Heart left ventricle (tissue), 16 donors: Measurements from ENCODE around the gene PRDX6. TPM values are rescaled to one million over a fixed set of nuclear protein-coding genes. Genes with fewer than 3 reads are reported as not detected.

Experiments
- ATAC-seq, 4 donors: fragments of 200-7000 bp; cut with Tn5 transposase; one replicate each; pipeline ENCODE4 v1.9.1; 2020 to 2022; ENCODE audit warnings: moderate library complexity in 4 of 4, mild to moderate bottlenecking in 3 of 4, moderate number of reproducible peaks in 1 of 4
- DNase-seq, 5 donors: peaks; one replicate each; pipeline ENCODE4 v3.0.0-alpha.2; 2020
- H3K27ac ChIP-seq, 12 donors: fragments of 200-600 bp; sonication (generic) in 4 of 12; one replicate each; pipeline versions ENCODE4 v1.5.0 to v1.8.0; 2016 to 2022; ENCODE audit warnings: mild to moderate bottlenecking in 2 of 12
- H3K27me3 ChIP-seq, 9 donors: fragments of 200-600 bp; sonication (generic) in 2 of 9; one replicate each; pipeline versions ENCODE4 v1.5.1 to v1.8.0; 2016 to 2022; ENCODE audit warnings: mild to moderate bottlenecking in 3 of 9
- H3K36me3 ChIP-seq, 9 donors: fragments of 200-600 bp; sonication (generic) in 2 of 9; one replicate each; pipeline versions ENCODE4 v1.5.0 to v1.8.0; 2018 to 2022; ENCODE audit warnings: mild to moderate bottlenecking in 2 of 9
- H3K4me1 ChIP-seq, 12 donors: fragments of 200-600 bp; sonication (generic) in 4 of 12; one replicate each; pipeline versions ENCODE4 v1.5.0 to v1.8.0; 2016 to 2022; ENCODE audit warnings: mild to moderate bottlenecking in 3 of 12
- H3K4me3 ChIP-seq, 12 donors: fragments of 200-600 bp; sonication (generic) in 4 of 12; one replicate each; pipeline versions ENCODE4 v1.5.0 to v1.8.0; 2017 to 2022; ENCODE audit warnings: mild to moderate bottlenecking in 9 of 12, moderate library complexity in 4 of 12
- H3K9me3 ChIP-seq, 12 donors: fragments of 200-600 bp; sonication (generic) in 4 of 12; one replicate each; pipeline versions ENCODE4 v1.5.0 to v1.8.0; 2016 to 2022; ENCODE audit warnings: mild to moderate bottlenecking in 1 of 12
- CTCF ChIP-seq, 12 donors: fragments of 200-600 bp; sonication (generic) in 4 of 12; IDR thresholded peaks; one replicate each; pipeline versions ENCODE4 v1.5.0 to v1.8.0; 2018 to 2022; ENCODE audit warnings: antibody characterized with exemption in 12 of 12, mild to moderate bottlenecking in 5 of 12
- POLR2A ChIP-seq, 2 donors: fragments of 450-650 bp; IDR thresholded peaks; one replicate each; pipeline ENCODE4 v1.6.1; 2017; ENCODE audit warnings: antibody characterized with exemption in 2 of 2, mild to moderate bottlenecking in 2 of 2, moderate library complexity in 2 of 2
- WGBS, 4 donors: extraction: QIAGEN DNeasy Blood & Tissue Kit in 2 of 4; methylation state at CpG; one replicate each; pipeline versions ENCODE4 v1.1.5 to v1.1.7; 2013 to 2018; 5-methylcytosine and 5-hydroxymethylcytosine counted together
- intact Hi-C, 10 donors: fragments of 100-400 bp; cut with DNase I; formaldehyde crosslinking; loops; one replicate each; pipeline versions ENCODE4 v1.11.1 to v1.14.2; 2022
- long read RNA-seq, 3 donors: library from polyadenylated mRNA; unstranded; transcript quantifications; one replicate each; pipeline ENCODE4 v2.0.0, GENCODE V29; 2020 to 2021
- polyA plus RNA-seq, 2 donors: library from polyadenylated mRNA; stranded (reverse); fragments of 200-250 nt; gene quantifications; one replicate each; pipeline ENCODE4 v1.2.3, GENCODE V29; 2013
- total RNA-seq, 9 donors: library from RNA; depleted of rRNA in 2 of 9; stranded (reverse); fragments of >200 nt in 2 of 9; fragmentation: NEBNext Ultra II Directional in 3 of 9; extraction: Animal tissue kit (Norgen Biotek cat#: 25700) in 3 of 9; gene quantifications; one replicate each; pipeline versions ENCODE4 v1.1.0 to v1.2.4, GENCODE V29; 2016 to 2023
- donor health status: ischemic (EF 13 %, LVEDD 7.1; RV severe dilation, severe dysfunction).
- donor health status: healthy with polysubstance abuse.
- donor health status: DM: no; HTN: yes; CAD: no.
- donor health status: DM: no; HTN: no; CAD: no.
- donor health status: ischemic (EF 25% LVEDD 6.9; RV normal size, moderate dysfunction).
- donor health status: ischemic (EF 25% LVEDD 5.7; RV mildly dilated, moderate dysfunction).
- donor health status: healthy.
- donor health status: DM: yes; HTN: yes; CAD: no.
- donor health status: ischemic (EF 35%, LVEDD 5.7; RV mildly dilated, moderate dysfunction).
- donor health status: nonischemic (EF 11% LVEDD 7.7; RV severe dilation, severe dysfunction).
- donor health status: DM: yes; HTN: yes; CAD: no.
- donor health status: PGD.
- donor health status: ischemic (EF 29% LVEDD 5.4; RV normal size, mild dysfunction).
- donor health status: nonischemic (EF 23%, LVEDD 6.1; RV moderate dilation, normal function).

PRDX6 gene
- 100 to 1,000 TPM; 237 to 522 (median 405) TPM for total RNA-seq
- polyA plus RNA-seq: 100 to 1,000 TPM; 452 to 635 TPM
- long read RNA-seq, donor 1, transcript PRDX6-201 (5 exons, 1,751 nt): major isoform, 479 of 529 reads
- long read RNA-seq, donor 1, transcript PRDX6-203 (4 exons, 859 nt): minor isoform, 9 of 529 reads
- long read RNA-seq, donor 1, partial matches to known transcripts: 12 of 529 reads
- long read RNA-seq, donor 1, other reads (novel, unspliced or antisense): 29 of 529 reads
- long read RNA-seq, donor 2, transcript PRDX6-201 (5 exons, 1,751 nt): major isoform, 1,226 of 1,321 reads
- long read RNA-seq, donor 2, transcript PRDX6-203 (4 exons, 859 nt): minor isoform, 17 of 1,321 reads
- long read RNA-seq, donor 2, partial matches to known transcripts: 21 of 1,321 reads
- long read RNA-seq, donor 2, other reads (novel, unspliced or antisense): 57 of 1,321 reads
- long read RNA-seq, donor 3, transcript PRDX6-201 (5 exons, 1,751 nt): major isoform, 389 of 416 reads
- long read RNA-seq, donor 3, partial matches to known transcripts: 8 of 416 reads
- long read RNA-seq, donor 3, other reads (novel, unspliced or antisense): 15 of 416 reads

GRCh38 chr1:173477286-173478093, at the start of gene PRDX6:
PRDX6 (plus strand) TSS chr1:173477335; CDS start chr1:173477398, 63 bp downstream.
- H3K9me3 ChIP-seq: no peaks in the 10 kb centered on the region
- 0% methylated on average over 1 to 69 of the region's 69 CpGs for WGBS, 4 donors
- ATAC-seq: peak; percentile 38 to 83 (median 63)
- peak in 4 of 5 donors; percentile 63 to 92 (median 91) for DNase-seq
- no peaks in the 10 kb centered on the region for H3K27me3 ChIP-seq
- TF ChIP-seq CTCF (IDR thresholded peaks at IDR 0.05): no peak
- TF ChIP-seq POLR2A (IDR thresholded peaks at IDR 0.05): peak in 1 of 2 donors; percentile 75
- H3K27ac ChIP-seq: peak within 1 kb of the TSS; percentile 93 to 99 (median 98)
- peak within 1 kb of the TSS; percentile 70 to 96 (median 86) for H3K4me3 ChIP-seq
- peaks cover 0 to 32% (median 23%) of the 10 kb centered on the region in 9 donors for H3K36me3 ChIP-seq
- H3K4me1 ChIP-seq: peaks cover 0 to 61% (median 50%) of the 10 kb centered on the region in 12 donors
- intact Hi-C loops: loop anchor here (1.0 to 10.0 kb wide), 13 partner anchors 45 to 680 kb away; partner anchors contain the start of genes CENPL (in 2 of the 10), DARS2 (in 2 of the 10), KLHL20 (in 2 of the 10) and RABGAP1L (in 2 of the 10)

GRCh38 chr1:173429471-173430402, 47.4 kb upstream of the PRDX6 start:
- no peaks in the 10 kb centered on the region for H3K36me3 ChIP-seq
- H3K9me3 ChIP-seq: no peaks in the 10 kb centered on the region
- DNase-seq (peak; percentile 89 to 95 (median 91)), ATAC-seq (peak; percentile 92 to 98 (median 98))
- TF ChIP-seq CTCF (IDR thresholded peaks at IDR 0.05): peak; percentile 40 to 77 (median 64)
- TF ChIP-seq POLR2A (IDR thresholded peaks at IDR 0.05): peak in 1 of 2 donors; percentile 29
- intact Hi-C loops: loop anchor here (1.0 to 10.0 kb wide), 13 partner anchors 45 to 685 kb away; partner anchors contain the start of genes CENPL (in 9 of the 10), DARS2 (in 9 of the 10), KLHL20 (in 9 of the 10) and PRDX6 (in 8 of the 10)
- peak overlapping the region; percentile 79 to 94 (median 87) for H3K27ac ChIP-seq
- 7 to 9% (median 8%) methylated on average over 15 of the region's 15 CpGs for WGBS, 4 donors
- H3K4me3 ChIP-seq: peak overlapping the region in 9 of 12 donors; percentile 22 to 42 (median 36)
- H3K4me1 ChIP-seq: peaks cover 0 to 36% (median 26%) of the 10 kb centered on the region in 12 donors
- H3K27me3 ChIP-seq: no peaks in the 10 kb centered on the region

GRCh38 chr1:173430677-173431303, 46.3 kb upstream of the PRDX6 start:
- WGBS, 4 donors: 0 to 4% (median 1%) methylated on average over 2 of the region's 2 CpGs
- no peak for ATAC-seq
- no peak for TF ChIP-seq POLR2A (IDR thresholded peaks at IDR 0.05)
- no peak for TF ChIP-seq CTCF (IDR thresholded peaks at IDR 0.05)

More at GRCh38 chr1:173430677-173431303, 46.3 kb upstream of the PRDX6 start:
- intact Hi-C loops: loop anchor here (1.0 to 10.0 kb wide), 10 partner anchors 46 to 644 kb away; partner anchors contain the start of genes KLHL20 (in 8 of the 10), PRDX6 (in 8 of the 10), CENPL (in 7 of the 10) and DARS2 (in 7 of the 10)
- Histone ChIP-seq H3K9me3 (no peaks in the 10 kb centered on the region), H3K27ac (peak overlapping the region in 11 of 12 donors; percentile 80 to 94 (median 87)), H3K27me3 (no peaks in the 10 kb centered on the region), H3K4me1 (peaks cover 0 to 33% (median 26%) of the 10 kb centered on the region in 12 donors), H3K36me3 (no peaks in the 10 kb centered on the region), H3K4me3 (no peak overlapping the region)
- no peak for DNase-seq
